PC-9 (cell line): ENCODE measurements around the gene HOXC9. TPM values are rescaled to one million over a fixed set of nuclear protein-coding genes. Genes with fewer than 3 reads are reported as not detected.

Experiments
- BruUV-seq: library from RNA; stranded (reverse); fragments of 400-500 nt; replicated peaks from 2 replicates; lab custom pipeline; 2021; lab: Mats Ljungman, UMichigan
- CTCF ChIA-PET: fragments of 300-600 bp; sonication (Branson Sonifier 250); formaldehyde crosslinking; loops from one replicate; lab custom pipeline; 2022; ENCODE audit warnings: antibody characterized with exemption; lab: Charles Lee
- POLR2A ChIA-PET: fragments of 300-600 bp; sonication (Branson Sonifier 250); formaldehyde crosslinking; loops from one replicate; lab custom pipeline; 2022; ENCODE audit warnings: antibody characterized with exemption; ENCODE audit not compliant: unreplicated experiment; lab: Charles Lee
- DNase-seq, 2 experiments: peaks; one replicate each; pipeline versions ENCODE4 v3.0.0 to v3.0.0-alpha.2; 2015 to 2022; ENCODE audit warnings: mixed read lengths in 1 of 2
- H2AFZ ChIP-seq: fragments of 200-600 bp; sonication (generic); 2 replicates; pipeline ENCODE4 v1.8.1; 2017; ENCODE audit warnings: antibody characterized with exemption
- H3F3A ChIP-seq: fragments of 200-600 bp; sonication (generic); 2 replicates; pipeline ENCODE4 v1.8.1; 2017; ENCODE audit warnings: antibody characterized with exemption, mild to moderate bottlenecking, low read depth; ENCODE audit not compliant: insufficient read depth
- H3K27ac ChIP-seq: fragments of 200-600 bp; sonication (generic); 2 replicates; pipeline ENCODE4 v1.6.1; 2016; ENCODE audit warnings: mixed run types
- H3K27me3 ChIP-seq: fragments of 200-600 bp; sonication (generic); 2 replicates; pipeline ENCODE4 v1.6.1; 2016; ENCODE audit warnings: low read depth, mixed run types; ENCODE audit not compliant: insufficient read depth
- H3K36me3 ChIP-seq: fragments of 200-600 bp; sonication (generic); 2 replicates; pipeline ENCODE4 v1.6.1; 2016; ENCODE audit warnings: low read depth, mixed run types
- H3K4me1 ChIP-seq: fragments of 200-600 bp; sonication (generic); replicated peaks from 2 replicates; pipeline ENCODE4 v1.6.1; 2016; ENCODE audit warnings: mixed run types; ENCODE audit not compliant: insufficient read depth
- H3K4me2 ChIP-seq: fragments of 200-600 bp; sonication (generic); 2 replicates; pipeline ENCODE4 v1.6.1; 2017; ENCODE audit warnings: mixed run types
- H3K4me3 ChIP-seq: fragments of 200-600 bp; sonication (generic); 2 replicates; pipeline ENCODE4 v1.6.1; 2016; ENCODE audit warnings: mixed run types
- H3K79me2 ChIP-seq: fragments of 200-600 bp; sonication (generic); 2 replicates; pipeline ENCODE4 v1.6.1; 2017; ENCODE audit warnings: low read depth, mixed run types
- H3K9me2 ChIP-seq: fragments of 200-600 bp; sonication (generic); 2 replicates; pipeline ENCODE4 v1.8.1; 2017; ENCODE audit warnings: mild to moderate bottlenecking; ENCODE audit not compliant: insufficient read depth
- H3K9me3 ChIP-seq: fragments of 200-600 bp; sonication (generic); 2 replicates; pipeline ENCODE4 v1.8.1; 2016; ENCODE audit warnings: low read depth; ENCODE audit not compliant: insufficient read depth
- H4K20me1 ChIP-seq: fragments of 200-600 bp; sonication (generic); 2 replicates; pipeline ENCODE4 v1.8.1; 2017; ENCODE audit not compliant: insufficient read depth
- CTCF ChIP-seq: fragments of 200-600 bp; sonication (generic); conservative IDR thresholded peaks from 2 replicates; pipeline ENCODE4 v1.6.1; 2017; ENCODE audit warnings: mixed run types, antibody characterized with exemption, mild to moderate bottlenecking, moderate library complexity
- EZH2 ChIP-seq: fragments of 200-600 bp; sonication (generic); IDR thresholded peaks from 2 replicates; pipeline ENCODE4 v1.8.0; 2017; ENCODE audit warnings: antibody characterized with exemption, low read depth
- intact Hi-C: fragments of 100-400 bp; cut with micrococcal nuclease; formaldehyde crosslinking; loops from one replicate; pipeline ENCODE4 v1.10.0; 2022; ENCODE audit not compliant: unreplicated experiment
- total RNA-seq: library from RNA; stranded (reverse); gene quantifications from 2 replicates; pipeline ENCODE4 v1.2.3, GENCODE V29; 2021

The HOXC9 gene
- total RNA-seq, 1 experiment from 2014 or later, result 10.2 TPM

GRCh38 chr12:53976172-53976822 lies 23.7 kb upstream of the HOXC9 start:
- TF ChIP-seq EZH2 (no peak), CTCF (no peak)
- H3K4me2 ChIP-seq, result no peak overlapping the region
- ChIA-PET CTCF (no interaction called here), POLR2A (interaction anchor here (0.6 kb wide), 1 partner anchor 435 kb away, joined by 3 read pairs; no protein-coding TSS in a partner anchor)
- no peaks in the 10 kb centered on the region for H3K36me3 ChIP-seq
- no peaks in the 10 kb centered on the region for H3K9me2 ChIP-seq
- H4K20me1 ChIP-seq, result no peaks in the 10 kb centered on the region
- no TSS peak for BruUV-seq
- no peaks in the 10 kb centered on the region for H3K4me1 ChIP-seq
- H3K79me2 ChIP-seq, result no peaks in the 10 kb centered on the region
- H3F3A ChIP-seq, result 0 out of 2 replicates have a peak, but pooled peaks cover 8% of the 10 kb centered on the region
- DNase-seq, result no peak
- no peak overlapping the region for H3K4me3 ChIP-seq
- intact Hi-C loops, result no loop called here
- H3K27ac ChIP-seq, result no peak overlapping the region
- H3K27me3 ChIP-seq, result no peaks in the 10 kb centered on the region
- no peaks in the 10 kb centered on the region for H3K9me3 ChIP-seq
- H2AFZ ChIP-seq, result no peak overlapping the region

GRCh38 chr12:53976823-53977595 lies 23.0 kb upstream of the HOXC9 start:
- CTCF ChIA-PET, result no interaction called here
- no peaks in the 10 kb centered on the region for H3K9me3 ChIP-seq
- 0 out of 2 replicates have a peak, but pooled peaks cover 10% of the 10 kb centered on the region for H3F3A ChIP-seq
- no peak overlapping the region for H3K4me2 ChIP-seq
- H2AFZ ChIP-seq, result no peak overlapping the region
- no TSS peak for BruUV-seq
- intact Hi-C loops, result no loop called here
- H3K27ac ChIP-seq, result no peak overlapping the region
- TF ChIP-seq EZH2, result no peak
- no peak overlapping the region for H3K4me3 ChIP-seq
- no peak for DNase-seq
- no peaks in the 10 kb centered on the region for H3K4me1 ChIP-seq
- POLR2A ChIA-PET, result interaction anchor here (0.6 kb wide), 1 partner anchor 434 kb away, joined by 3 read pairs; no protein-coding TSS in a partner anchor
- H4K20me1 ChIP-seq, result no peaks in the 10 kb centered on the region
- no peaks in the 10 kb centered on the region for H3K36me3 ChIP-seq
- no peaks in the 10 kb centered on the region for H3K27me3 ChIP-seq
- no peaks in the 10 kb centered on the region for H3K9me2 ChIP-seq
- H3K79me2 ChIP-seq, result no peaks in the 10 kb centered on the region

GRCh38 chr12:53977596-53978445 lies 22.1 kb upstream of the HOXC9 start:
- H3K4me3 ChIP-seq, result no peak overlapping the region
- no peaks in the 10 kb centered on the region for H3K4me1 ChIP-seq
- TF ChIP-seq CTCF, result no peak
- TF ChIP-seq EZH2, result no peak
- H3K36me3 ChIP-seq, result no peaks in the 10 kb centered on the region
- no peaks in the 10 kb centered on the region for H3K9me2 ChIP-seq
- no peak for DNase-seq
- H3K4me2 ChIP-seq, result no peak overlapping the region
- no peaks in the 10 kb centered on the region for H3K79me2 ChIP-seq
- no peaks in the 10 kb centered on the region for H3K9me3 ChIP-seq
- 0 out of 2 replicates have a peak, but pooled peaks cover 10% of the 10 kb centered on the region for H3F3A ChIP-seq
- intact Hi-C loops, result no loop called here
- no TSS peak for BruUV-seq
- CTCF ChIA-PET, result no interaction called here
- POLR2A ChIA-PET, result no interaction called here
- no peak overlapping the region for H3K27ac ChIP-seq
- no peak overlapping the region for H2AFZ ChIP-seq
- no peaks in the 10 kb centered on the region for H3K27me3 ChIP-seq
- no peaks in the 10 kb centered on the region for H4K20me1 ChIP-seq
